GM18520 (cell line): ENCODE measurements around the gene CDK11B.

ENCODE experiments used
- ATAC-seq: cut with Tn5 transposase; IDR thresholded peaks from one replicate; pipeline ENCODE4 v1.9.1; 2021; ENCODE audit not compliant: unreplicated experiment

Gene CDK11B

DNA sequence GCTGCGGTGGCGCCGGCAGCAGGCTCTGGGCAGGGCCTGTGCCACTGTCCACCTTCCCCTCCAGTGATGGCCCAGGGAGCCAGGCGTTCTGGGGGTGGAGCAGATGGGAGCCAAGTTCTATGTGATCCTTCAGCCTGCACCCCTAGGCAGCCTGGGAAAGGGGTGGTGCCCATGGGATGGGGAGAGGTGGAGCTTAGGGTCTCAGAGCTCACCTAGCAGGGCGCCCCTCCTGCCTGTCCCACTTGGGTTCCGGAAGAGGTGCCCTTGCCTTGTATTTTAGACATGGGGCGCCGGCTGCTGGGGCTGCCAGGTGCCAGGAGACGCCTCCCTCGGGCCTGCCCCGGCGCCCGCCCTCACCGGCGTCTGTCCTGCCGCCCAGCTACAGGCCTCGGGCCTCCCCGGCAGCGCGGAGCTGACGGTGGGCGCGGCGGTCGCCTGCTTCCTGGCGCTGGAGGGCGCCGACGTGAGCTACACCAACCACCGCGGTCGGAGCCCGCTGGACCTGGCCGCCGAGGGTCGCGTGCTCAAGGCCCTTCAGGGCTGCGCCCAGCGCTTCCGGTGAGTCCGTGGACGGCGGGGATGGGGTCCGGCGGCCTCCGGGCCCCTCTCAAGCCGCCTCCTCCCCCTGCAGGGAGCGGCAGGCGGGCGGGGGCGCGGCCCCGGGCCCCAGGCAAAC is 29.9 kb downstream of the CDK11B start:
- no peak for ATAC-seq

DNA sequence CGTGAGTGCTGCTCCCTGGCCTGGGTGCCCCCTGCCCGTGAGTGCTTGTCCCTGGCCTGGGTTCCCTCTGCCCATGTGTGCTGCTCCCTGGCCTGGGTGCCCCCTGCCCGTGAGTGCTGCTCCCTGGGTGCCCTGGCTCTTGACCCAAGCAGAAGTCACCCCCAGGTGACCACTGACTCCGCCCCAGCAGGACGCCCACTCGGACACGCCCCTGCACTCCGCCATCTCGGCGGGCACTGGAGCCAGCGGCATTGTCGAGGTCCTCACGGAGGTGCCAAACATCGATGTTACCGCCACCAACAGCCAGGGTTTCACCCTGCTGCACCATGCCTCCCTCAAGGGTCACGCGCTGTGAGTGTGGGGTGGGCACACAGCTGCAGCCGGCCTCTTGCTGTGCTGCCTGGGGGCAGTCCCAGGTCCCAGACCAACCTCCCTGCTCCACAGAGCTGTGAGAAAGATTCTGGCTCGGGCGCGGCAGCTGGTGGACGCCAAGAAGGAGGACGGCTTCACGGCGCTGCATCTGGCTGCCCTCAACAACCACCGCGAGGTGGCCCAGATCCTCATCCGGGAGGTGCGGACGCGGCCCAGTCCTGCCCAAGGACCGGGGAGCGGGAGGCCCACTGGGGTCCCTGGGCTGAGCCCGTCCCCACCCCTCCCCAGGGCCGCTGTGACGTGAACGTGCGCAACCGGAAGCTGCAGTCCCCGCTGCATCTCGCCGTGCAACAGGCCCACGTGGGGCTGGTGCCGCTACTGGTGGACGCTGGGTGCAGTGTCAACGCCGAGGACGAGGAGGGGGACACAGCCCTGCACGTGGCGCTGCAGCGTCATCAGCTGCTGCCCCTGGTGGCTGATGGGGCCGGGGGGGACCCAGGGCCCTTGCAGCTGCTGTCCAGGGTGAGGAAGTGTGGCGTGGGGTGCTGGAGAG is 30.7 kb downstream of the CDK11B start:
- ATAC-seq = no peak

DNA sequence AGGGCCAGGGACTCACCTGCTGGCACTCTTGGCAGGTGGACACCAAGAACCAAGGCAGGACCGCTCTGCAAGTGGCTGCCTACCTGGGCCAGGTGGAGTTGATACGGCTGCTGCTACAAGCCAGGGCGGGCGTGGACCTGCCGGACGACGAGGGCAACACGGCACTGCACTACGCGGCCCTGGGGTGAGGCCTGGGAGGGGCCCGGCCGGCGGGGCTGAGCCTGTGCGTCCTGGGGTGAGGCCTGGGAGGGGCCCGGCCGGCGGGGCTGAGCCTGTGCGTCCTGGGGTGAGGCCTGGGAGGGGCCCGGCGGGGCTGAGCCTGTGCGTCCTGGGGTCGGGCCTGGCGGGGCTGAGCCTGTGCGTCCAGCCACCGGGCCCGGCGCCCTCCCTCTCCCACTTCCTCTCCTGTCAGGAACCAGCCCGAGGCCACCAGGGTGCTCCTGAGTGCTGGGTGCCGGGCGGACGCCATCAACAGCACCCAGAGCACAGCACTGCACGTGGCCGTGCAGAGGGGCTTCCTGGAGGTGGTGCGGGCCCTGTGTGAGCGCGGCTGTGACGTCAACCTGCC is 31.5 kb downstream of the CDK11B start:
- ATAC-seq = no peak

DNA sequence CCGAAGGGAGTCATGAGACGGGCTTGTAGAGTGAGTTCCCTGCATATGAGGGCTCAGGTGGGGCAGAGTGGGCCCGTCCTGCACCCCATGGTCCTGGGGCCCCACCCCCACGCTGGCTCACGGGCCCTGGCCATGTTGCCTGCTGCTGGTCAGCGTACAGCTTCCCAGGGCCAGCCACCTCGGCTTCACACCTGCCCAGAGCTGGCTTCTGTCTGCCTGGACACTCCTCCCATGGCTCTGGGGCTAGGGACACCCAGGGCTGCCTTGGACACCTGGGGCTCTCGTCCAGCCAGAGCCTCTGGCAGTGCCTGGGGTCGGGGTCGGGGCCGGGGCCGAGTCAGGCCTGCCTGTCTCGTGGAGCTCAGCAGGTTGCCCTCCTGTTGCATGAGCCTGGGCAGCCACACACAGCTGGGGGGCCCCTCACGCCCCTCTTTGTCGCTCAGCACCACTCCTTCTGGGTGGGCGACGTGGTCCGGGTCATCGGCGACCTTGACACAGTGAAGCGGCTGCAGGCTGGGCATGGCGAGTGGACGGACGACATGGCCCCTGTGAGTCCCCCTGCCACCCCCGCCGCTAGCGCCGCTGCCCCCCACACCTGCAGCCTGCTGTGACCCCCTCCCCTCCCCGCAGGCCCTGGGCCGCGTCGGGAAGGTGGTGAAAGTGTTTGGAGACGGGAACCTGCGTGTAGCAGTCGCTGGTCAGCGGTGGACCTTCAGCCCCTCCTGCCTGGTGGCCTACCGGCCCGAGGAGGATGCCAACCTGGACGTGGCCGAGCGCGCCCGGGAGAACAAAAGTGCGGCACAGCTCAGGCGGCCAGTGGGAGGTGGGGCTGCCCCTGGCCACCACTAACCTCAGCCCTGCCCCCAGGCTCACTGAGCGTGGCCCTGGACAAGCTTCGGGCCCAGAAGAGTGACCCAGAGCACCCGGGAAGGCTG is 32.3 kb downstream of the CDK11B start:
- no peak for ATAC-seq

DNA sequence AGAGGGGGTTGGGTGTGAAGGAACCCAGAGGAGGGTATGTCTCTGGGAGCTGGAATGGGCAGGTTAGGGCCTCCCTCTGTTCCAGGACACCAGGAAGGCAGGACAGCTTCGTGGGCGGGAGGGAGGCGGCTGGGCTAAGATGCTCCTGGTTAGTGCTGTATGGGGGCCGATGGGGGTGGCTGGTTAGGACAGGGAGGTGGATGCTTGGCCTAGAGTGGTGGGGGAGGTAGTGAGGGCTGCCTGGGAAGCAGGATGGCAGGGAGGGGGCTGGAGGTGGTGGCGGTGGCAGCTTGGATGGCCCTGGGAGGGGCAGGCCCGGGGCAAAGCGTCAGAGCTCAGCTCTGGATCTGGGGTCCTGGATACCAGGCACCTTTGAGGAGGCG is 33.0 kb downstream of the CDK11B start:
- ATAC-seq = no peak

DNA sequence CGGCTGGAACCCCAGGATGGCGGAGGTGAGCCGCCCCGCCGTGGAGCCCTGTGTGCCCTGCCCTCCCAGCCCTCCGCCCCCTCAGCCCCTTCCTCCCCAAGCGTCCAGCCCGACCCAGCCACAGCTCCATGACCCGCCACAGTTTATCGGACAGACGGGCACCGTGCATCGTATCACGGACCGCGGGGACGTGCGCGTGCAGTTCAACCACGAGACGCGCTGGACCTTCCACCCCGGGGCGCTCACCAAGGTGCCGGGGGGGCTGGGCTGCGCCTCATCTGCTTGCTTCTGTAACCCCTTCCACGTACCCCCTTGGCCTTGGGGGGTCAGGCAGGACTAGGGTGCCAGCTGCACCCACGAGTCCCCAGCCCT is 33.4 kb downstream of the CDK11B start:
- ATAC-seq = no peak

DNA sequence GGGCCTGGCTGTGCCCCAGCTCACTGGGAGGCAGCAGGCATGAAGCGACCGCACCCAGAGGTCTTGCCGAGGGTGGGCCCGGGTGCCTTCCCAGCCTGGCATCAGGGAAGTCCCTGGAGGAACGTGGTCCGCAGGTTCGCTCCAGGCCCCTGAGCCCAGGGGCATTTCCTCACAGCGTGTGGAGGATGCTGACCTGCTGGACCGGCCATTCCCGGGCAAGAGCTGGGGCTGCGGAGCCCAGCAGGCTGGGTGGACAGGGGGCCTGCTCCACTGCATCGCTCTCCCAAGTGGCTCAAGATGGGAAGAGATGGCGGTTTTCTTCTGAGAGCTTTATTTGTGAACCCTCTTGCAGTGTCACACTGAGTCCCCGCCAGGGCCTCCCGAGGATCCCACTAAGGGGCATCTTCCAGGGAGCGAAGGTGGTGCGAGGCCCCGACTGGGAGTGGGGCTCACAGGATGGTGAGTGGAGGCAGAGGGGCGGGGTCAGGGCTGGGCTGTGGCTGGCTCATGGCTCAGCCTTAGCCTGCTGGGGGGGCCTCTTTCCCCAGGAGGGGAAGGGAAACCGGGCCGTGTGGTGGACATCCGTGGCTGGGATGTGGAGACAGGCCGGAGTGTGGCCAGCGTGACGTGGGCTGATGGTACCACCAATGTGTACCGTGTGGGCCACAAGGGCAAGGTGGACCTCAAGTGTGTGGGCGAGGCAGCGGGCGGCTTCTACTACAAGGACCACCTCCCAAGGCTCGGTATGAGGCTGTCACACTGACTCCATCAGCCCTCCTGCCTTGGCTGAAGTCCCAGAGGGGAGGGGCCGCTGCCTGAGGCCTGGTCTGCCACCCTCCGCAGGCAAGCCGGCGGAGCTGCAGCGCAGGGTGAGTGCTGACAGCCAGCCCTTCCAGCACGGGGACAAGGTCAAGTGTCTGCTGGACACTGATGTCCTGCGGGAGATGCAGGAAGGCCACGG is 34.1 kb downstream of the CDK11B start:
- ATAC-seq = no peak

DNA sequence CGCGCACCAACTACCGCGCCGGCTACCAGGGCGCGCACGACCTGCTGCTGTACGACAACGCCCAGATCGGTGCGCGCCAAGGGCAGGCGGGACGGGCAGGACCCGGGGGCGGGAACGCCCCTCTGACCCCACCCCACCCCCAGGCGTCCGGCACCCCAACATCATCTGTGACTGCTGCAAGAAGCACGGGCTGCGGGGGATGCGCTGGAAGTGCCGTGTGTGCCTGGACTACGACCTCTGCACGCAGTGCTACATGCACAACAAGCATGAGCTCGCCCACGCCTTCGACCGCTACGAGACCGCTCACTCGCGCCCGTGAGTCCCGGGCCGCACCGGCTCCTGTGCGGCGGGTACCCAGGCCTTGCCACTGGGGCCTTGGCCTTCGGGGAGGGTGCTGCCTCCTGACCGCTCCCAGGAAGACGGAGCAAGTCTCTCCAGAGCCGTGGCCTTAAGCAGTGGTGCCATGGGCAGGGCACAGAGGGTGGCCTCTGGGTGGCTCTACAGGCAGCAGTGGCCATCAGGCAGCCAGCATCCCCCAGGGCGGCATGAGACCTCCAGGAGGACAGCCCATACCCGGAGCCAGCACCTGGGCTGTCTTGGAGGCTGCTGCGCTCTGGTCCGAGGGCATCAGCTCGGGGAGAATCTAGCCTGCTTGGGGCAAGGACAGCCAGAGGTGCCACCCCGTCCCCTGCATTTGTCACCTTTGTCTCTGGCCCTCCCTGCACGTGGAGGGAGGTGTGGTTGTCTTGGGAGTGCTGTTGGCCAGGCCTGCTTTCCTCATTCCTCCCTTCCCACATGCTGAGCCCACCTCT is 35.0 kb downstream of the CDK11B start:
- ATAC-seq = no peak

DNA sequence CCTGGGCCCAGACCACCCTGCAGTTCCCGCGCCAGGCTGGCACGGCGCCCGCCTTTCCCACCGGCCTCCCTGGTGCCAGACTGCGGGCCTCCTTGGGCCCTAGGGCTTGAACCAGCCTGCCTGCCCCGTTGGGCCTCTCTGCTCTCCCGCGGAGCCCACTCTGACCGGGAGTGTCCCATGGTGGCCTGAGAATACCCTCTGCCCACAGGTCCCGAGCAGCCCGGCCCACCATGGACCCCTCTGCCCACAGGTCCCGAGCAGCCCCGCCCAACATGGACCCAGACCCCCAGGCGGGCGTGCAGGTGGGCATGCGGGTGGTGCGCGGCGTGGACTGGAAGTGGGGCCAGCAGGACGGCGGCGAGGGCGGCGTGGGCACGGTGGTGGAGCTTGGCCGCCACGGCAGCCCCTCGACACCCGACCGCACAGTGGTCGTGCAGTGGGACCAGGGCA is 35.6 kb downstream of the CDK11B start:
- no peak for ATAC-seq

DNA sequence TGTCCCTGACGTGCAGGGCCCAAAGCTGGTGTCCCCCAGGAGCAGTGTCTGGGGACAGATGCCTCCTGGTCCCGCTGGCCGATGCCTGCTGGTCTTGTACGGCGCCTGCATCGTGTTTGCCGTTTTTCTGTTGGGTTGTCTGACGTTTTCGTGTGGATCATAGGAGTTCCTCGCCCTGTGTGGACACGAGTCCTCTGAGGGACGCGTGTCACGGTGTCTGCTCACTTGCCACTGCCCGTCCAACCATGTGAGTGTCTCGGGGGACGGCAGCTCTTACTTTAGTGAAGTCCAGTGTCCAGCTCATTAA is 36.1 kb downstream of the CDK11B start:
- ATAC-seq = no peak

DNA sequence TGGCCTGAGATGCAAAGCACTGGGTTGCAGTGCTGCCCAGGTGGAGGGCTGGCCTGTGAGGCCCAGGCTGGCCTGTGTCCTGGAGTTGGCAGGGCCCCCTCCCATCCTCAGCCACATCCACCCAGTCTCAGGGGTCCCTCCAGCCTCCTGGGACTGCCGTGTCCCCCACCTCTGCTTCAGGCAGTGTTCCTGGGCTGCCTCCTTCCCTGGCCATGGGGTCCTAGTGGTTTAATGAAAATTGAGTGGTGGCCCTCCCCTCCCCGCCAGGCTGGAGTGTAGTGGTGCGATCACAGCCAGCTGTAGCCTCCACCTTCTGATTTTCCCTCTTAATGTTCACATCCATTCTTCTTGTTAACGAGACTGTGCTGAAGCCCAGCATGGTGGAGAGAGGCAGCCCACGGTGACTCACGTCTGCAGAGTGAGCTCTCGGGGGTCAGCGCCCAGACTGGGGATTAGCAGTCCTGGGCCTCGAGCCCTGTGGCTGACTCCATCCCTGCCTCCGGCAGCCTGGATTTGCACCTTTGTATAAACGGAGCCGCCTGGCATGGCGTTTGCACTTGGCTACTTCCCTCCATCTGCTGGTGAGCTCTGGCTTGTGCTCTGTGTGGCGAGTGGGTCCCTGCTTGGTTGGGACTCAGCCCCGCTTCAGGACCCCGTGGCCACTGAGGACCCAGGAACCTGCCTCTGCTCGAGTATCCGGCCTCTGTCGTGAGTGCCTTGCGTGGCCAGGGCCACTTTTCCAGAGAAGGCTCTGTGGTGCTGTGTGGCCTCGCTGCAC is 36.6 kb downstream of the CDK11B start:
- no peak for ATAC-seq

DNA sequence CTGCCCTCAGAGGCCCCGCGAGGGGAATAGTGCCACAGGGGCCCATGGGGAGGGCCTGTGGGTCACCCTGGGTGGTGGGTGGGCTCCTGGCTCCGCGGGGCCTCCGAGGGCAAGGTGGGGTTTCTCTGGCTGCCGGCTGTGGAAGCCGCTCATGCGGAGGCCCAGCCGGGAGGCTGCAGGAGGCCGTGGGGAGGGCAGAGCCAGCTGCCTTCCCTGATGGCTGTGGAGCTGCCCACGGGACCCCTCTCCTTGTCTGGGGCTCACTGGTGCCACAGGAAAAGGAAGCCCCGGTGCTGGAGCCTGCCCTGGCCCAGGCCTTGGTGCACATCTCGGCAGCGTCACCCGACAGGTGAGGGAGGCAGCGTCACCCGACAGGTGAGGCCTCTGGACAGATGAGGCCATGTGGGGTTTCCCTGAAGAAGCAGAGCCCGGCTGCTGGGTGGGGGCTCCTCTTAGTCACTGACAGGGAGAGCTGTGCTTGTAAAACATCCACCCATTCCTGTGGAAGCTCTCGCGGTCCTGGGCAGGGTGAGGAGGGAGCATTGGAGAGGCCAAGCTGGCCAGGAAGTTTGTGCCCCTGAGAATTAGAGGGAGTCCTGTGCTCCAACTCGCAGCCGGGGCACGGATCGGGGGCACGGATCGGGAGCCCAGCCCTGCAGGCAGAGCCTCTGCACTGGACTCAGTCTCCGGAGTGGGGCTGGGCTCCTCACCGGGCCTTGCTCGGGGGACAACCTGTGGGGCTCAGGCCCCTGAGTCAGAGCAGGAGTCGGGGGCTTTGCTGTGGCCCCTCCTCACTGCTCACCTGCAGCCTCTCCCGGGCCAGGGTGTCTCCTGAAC is 37.4 kb downstream of the CDK11B start:
- ATAC-seq = no peak

DNA sequence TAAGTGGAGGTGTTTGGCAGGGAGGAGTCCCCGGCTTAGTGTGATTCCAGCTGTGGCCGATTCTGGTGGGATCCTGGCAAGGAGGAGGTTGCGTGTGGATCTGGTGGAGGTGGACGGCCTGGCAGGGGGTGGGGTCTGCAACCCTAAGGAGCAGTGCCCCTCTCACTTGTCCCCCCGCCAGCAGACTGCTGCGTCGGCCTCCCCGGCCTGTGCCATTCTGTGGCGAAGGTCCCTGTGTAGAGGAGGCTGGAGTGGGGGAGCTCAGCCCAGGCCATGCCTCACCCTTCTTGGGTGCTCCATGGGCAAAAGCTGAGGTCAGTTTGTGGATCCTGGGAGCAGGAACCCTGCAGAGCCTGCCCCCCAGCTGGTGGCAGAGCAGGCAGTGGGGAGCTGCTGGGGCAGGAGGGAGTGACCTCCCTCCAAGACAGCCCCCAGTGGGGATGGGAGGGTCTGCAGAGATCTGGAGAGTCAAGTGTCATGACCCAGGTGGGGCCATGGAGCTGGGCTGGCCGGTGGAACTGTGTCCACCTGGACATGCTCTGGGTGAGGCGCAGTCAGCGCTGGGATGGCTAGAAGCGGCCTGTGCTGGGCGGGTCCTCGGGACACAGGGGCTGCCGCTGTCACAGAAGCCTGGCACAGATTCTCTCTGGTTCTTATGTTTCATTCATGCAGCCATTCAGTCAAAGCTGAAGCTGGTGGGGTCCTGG is 38.2 kb downstream of the CDK11B start:
- no peak for ATAC-seq

DNA sequence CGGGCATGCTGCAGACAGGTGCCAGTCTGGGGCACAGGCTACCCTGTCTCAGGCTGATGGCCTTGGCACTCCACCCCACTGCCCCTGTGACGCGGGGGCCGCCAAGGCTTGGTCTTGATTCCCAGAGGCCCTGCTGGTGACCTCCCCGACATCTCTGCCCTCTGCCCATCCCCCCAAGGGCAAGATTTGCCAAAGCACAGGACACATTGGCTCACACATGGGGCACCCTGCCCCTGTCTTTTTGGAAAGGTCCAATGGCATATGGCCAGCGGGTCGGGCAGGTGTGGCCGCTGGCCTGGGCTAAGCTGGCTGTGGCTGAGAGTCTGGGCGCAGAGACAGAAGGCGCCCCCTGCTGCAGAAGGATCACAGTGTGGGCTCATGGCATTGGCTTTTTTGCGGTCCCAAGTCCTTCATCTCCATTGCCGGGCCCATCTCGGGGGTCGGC is 38.9 kb downstream of the CDK11B start:
- no peak for ATAC-seq

DNA sequence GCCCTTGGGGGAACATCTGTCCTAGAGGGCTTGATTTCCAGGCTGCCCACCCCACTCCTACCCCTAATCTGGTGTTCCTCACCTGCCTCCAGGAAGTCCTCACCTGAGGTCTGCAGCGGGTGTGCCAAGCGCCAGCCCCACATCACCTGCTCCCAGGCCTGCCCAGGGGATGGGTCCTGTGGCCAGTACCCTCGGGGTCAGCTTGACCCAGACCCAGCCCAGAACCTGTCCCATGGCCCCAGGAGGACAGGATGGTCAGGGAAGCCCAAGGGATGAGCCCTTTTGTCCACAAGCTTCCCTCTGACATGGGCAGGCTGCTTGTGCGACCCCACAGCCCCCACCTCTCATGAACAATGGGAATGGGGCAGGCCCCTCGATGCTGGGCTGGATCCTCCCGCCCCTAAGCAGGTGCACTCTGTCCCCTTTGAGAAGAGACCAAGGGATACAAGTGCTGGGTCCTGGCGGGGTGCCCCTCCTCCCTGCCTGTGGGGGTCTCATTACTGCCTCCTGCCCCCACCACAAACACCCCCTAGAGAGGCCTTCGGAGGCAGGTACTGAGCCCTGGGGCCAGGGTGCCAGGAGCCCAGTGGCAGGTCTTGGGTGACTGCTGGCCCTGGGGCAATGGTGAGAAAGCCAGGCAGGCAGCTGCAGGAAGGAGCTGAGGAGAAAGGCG is 40.3 kb downstream of the CDK11B start:
- no peak for ATAC-seq

DNA sequence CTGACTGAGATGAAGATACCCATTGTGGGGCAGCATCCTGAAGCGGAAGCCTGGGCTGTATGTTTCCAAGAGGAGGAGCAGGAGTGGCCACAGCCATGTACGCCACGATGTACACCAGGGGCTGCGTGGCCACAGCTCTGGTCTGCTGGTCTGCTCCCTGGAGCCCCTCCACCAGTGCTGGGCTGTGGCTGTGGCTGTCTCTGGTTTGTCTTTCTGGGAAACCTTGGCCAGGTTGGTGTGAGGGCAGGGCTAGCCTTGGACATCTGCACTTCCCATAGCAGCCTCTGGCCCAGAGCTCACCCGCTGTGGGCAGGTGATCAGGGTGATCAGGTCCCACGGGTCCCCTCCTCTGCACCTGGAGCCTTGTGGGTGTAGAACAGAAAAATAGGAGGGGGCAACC is 40.9 kb downstream of the CDK11B start:
- no peak for ATAC-seq
